ENCODE data around the gene RALA. TPM values are rescaled to one million over a fixed set of nuclear protein-coding genes. Genes with fewer than 3 reads are reported as not detected.

RALA gene
- total and polyA plus RNA-seq, 10 of the 15 experiments (the other 5 are each of a cell fraction or from before 2014, with no cell fraction given): 7.5 to 53.3 (median 23.1) TPM

GRCh38 chr7:39727231-39728012 lies 104.0 kb downstream of the RALA start:
- ChIA-PET POLR2A (no interaction called here), CTCF (no interaction called here), SMC1A (ENCODE audit: uncharacterized antibody, unreplicated experiment) (interaction anchor here (0.9 to 1.0 kb wide), 2 partner anchors 41 to 118 kb away, joined by 3 to 4 read pairs; no protein-coding TSS in a partner anchor), RAD21 (ENCODE audit: unreplicated experiment) (no interaction called here)
- no peaks in the 10 kb centered on the region for H3K4me1 ChIP-seq (ENCODE audit: control insufficient read depth, insufficient read depth, low read length)
- H3K4me3 ChIP-seq: no peak overlapping the region
- H3K79me2 ChIP-seq (ENCODE audit: control insufficient read depth, insufficient read depth, low read length): no peaks in the 10 kb centered on the region
- H3K9me3 ChIP-seq (replicated peaks; ENCODE audit: control insufficient read depth, insufficient read depth, low read length): no peaks in the 10 kb centered on the region
- no peaks in the 10 kb centered on the region for H4K20me1 ChIP-seq (ENCODE audit: control insufficient read depth, insufficient read depth)
- no peak overlapping the region for H2AFZ ChIP-seq (ENCODE audit: control insufficient read depth, low read depth, low read length)
- DNase-seq (ENCODE audit: low read depth, low spot score): no peak
- ATAC-seq: no peak
- H3K4me2 ChIP-seq (ENCODE audit: control insufficient read depth, insufficient read depth): no peak overlapping the region
- H3K27ac ChIP-seq (ENCODE audit: control insufficient read depth, insufficient read depth): no peak overlapping the region
- intact Hi-C loops (cut with micrococcal nuclease; ENCODE audit: unreplicated experiment) (no loop called here), in situ Hi-C loops (cut with MboI) (loop anchor here (25.0 kb wide), 1 partner anchor 1365 kb away; no protein-coding TSS in a partner anchor)
- FAIRE-seq: no peak
- 89% methylated on average over 3 of the region's 3 CpGs for WGBS (ENCODE audit: insufficient coverage, insufficient replicate concordance, low lambda C conversion rate, missing lambda C conversion rate)
- TF ChIP-seq, protein P1, sequence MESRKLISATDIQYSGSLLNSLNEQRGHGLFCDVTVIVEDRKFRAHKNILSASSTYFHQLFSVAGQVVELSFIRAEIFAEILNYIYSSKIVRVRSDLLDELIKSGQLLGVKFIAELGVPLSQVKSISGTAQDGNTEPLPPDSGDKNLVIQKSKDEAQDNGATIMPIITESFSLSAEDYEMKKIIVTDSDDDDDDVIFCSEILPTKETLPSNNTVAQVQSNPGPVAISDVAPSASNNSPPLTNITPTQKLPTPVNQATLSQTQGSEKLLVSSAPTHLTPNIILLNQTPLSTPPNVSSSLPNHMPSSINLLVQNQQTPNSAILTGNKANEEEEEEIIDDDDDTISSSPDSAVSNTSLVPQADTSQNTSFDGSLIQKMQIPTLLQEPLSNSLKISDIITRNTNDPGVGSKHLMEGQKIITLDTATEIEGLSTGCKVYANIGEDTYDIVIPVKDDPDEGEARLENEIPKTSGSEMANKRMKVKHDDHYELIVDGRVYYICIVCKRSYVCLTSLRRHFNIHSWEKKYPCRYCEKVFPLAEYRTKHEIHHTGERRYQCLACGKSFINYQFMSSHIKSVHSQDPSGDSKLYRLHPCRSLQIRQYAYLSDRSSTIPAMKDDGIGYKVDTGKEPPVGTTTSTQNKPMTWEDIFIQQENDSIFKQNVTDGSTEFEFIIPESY (IDR thresholded peaks at IDR 0.05): no peak
- no peak overlapping the region for H3K9ac ChIP-seq (ENCODE audit: control insufficient read depth, insufficient read depth, low read length)
- no peaks in the 10 kb centered on the region for H3K36me3 ChIP-seq (ENCODE audit: control insufficient read depth in 2 of 2, insufficient read depth in 2 of 2, low read length in 1 of 2)
- no peaks in the 10 kb centered on the region for H3K27me3 ChIP-seq (replicated peaks in 1 of 2; ENCODE audit: control insufficient read depth in 2 of 2, insufficient read depth in 2 of 2, low read length in 1 of 2)
- no TSS peak for BruUV-seq (replicated peaks)
